Measurements from ENCODE around the gene IL2RA. TPM values are rescaled to one million over a fixed set of nuclear protein-coding genes. Genes with fewer than 3 reads are reported as not detected.
"Not testable (repeated sequence)": the region's sequence is repeated elsewhere in the genome, so short reads cannot be mapped to it uniquely, and the experiment has no call there.

Gene IL2RA
- total RNA-seq, 1 experiment from 2014 or later = not detected

- DNase-seq (ENCODE audit: low spot score) = no peak
Observed at GRCh38 chr10:5961405-5962100, 100.6 kb downstream of the IL2RA start.

- not testable (repeated sequence) for DNase-seq (ENCODE audit: low spot score)
Observed at GRCh38 chr10:5960973-5961275, 101.2 kb downstream of the IL2RA start.

Other genes with a start within 250 kb of the IL2RA start
- 241 and 283 TPM in 2 replicates for gene GDI2, start 248.9 kb downstream of the IL2RA start, total RNA-seq (2014; rRNA removed; shearing (Covaris generic))
- gene ANKRD16, start 172.5 kb downstream of the IL2RA start, total RNA-seq (2014; rRNA removed; shearing (Covaris generic)) = 3.0 and 3.2 TPM in 2 replicates
- gene FBH1, start 172.1 kb downstream of the IL2RA start, total RNA-seq (2014; rRNA removed; shearing (Covaris generic)) = 35.9 and 41.1 TPM in 2 replicates
- 14.4 and 18.6 TPM in 2 replicates for gene IL15RA, start 84.8 kb downstream of the IL2RA start, total RNA-seq (2014; rRNA removed; shearing (Covaris generic))
- gene RBM17, start 26.7 kb upstream of the IL2RA start, total RNA-seq (2014; rRNA removed; shearing (Covaris generic)) = 9.2 and 18.5 TPM in 2 replicates
- gene PFKFB3, start 140.6 kb upstream of the IL2RA start, total RNA-seq (2014; rRNA removed; shearing (Covaris generic)) = 11.3 and 12.4 TPM in 2 replicates

Data from H4 (cell line).